Upper lobe of right lung (tissue), 1 donor: ENCODE data around the gene GTPBP8. TPM values are rescaled to one million over a fixed set of nuclear protein-coding genes. Genes with fewer than 3 reads are reported as not detected.
A peak's percentile ranks its signal among the peaks of the same experiment; 100 is the strongest.

Experiments
- ATAC-seq: fragments of 200-7000 bp; cut with Tn5 transposase; one replicate; pipeline ENCODE4 v1.9.1; 2020; ENCODE audit warnings: mild to moderate bottlenecking, moderate library complexity
- DNase-seq: peaks from one replicate; pipeline ENCODE4 v3.0.0-alpha.2; 2020
- H3K27ac ChIP-seq: fragments of 200-600 bp; one replicate; pipeline ENCODE4 v1.8.0; 2022
- H3K27me3 ChIP-seq: fragments of 200-600 bp; one replicate; pipeline ENCODE4 v1.8.0; 2022; ENCODE audit warnings: mild to moderate bottlenecking
- H3K36me3 ChIP-seq: fragments of 200-600 bp; one replicate; pipeline ENCODE4 v1.8.0; 2022
- H3K4me1 ChIP-seq: fragments of 200-600 bp; one replicate; pipeline ENCODE4 v1.8.0; 2022
- H3K4me3 ChIP-seq: fragments of 200-600 bp; one replicate; pipeline ENCODE4 v1.8.0; 2022; ENCODE audit warnings: mild to moderate bottlenecking
- H3K9me3 ChIP-seq: fragments of 200-600 bp; one replicate; pipeline ENCODE4 v1.8.0; 2022
- CTCF ChIP-seq: fragments of 200-600 bp; IDR thresholded peaks from one replicate; pipeline ENCODE4 v1.8.0; 2022; ENCODE audit warnings: antibody characterized with exemption
- intact Hi-C: fragments of 100-400 bp; cut with DNase I; formaldehyde crosslinking; loops from one replicate; pipeline ENCODE4 v1.11.0; 2022
- total RNA-seq: library from RNA; stranded (reverse); fragmentation: NEBNext Ultra II Directional; extraction: Animal tissue kit (Norgen Biotek cat#: 25700); gene quantifications from one replicate; pipeline ENCODE4 v1.2.1, GENCODE V29; 2021
- donor health status: DM: no; HTN: yes; CAD: no; lungs with severe emphysema.

The GTPBP8 gene
- total RNA-seq, 1 donor from 2014 or later: 12.3 TPM

GRCh38 chr3:112973325-112974177, 17.2 kb upstream of the GTPBP8 start:
- no peak for DNase-seq
- intact Hi-C loops: loop anchor here (10.0 kb wide), 1 partner anchor 329 kb away; the partner anchor contains the start of gene CCDC80

GRCh38 chr3:112974178-112974517, 16.6 kb upstream of the GTPBP8 start:
- no peak overlapping the region for H3K27ac ChIP-seq
- H3K36me3 ChIP-seq: no peaks in the 10 kb centered on the region
- TF ChIP-seq CTCF: no peak
- H3K27me3 ChIP-seq: no peaks in the 10 kb centered on the region
- intact Hi-C loops: loop anchor here (10.0 kb wide), 1 partner anchor 329 kb away; the partner anchor contains the start of gene CCDC80
- H3K4me3 ChIP-seq: peak overlapping the region; percentile 25
- peaks cover 7% of the 10 kb centered on the region for H3K4me1 ChIP-seq
- no peak for DNase-seq
- no peak for ATAC-seq
- no peaks in the 10 kb centered on the region for H3K9me3 ChIP-seq

More at GRCh38 chr3:112973325-112974177, 17.2 kb upstream of the GTPBP8 start:
- H3K4me3 ChIP-seq: peak overlapping the region; percentile 25
- no peak overlapping the region for H3K27ac ChIP-seq
- peaks cover 7% of the 10 kb centered on the region for H3K4me1 ChIP-seq
- no peak for TF ChIP-seq CTCF
- H3K27me3 ChIP-seq: no peaks in the 10 kb centered on the region
- no peaks in the 10 kb centered on the region for H3K9me3 ChIP-seq
- H3K36me3 ChIP-seq: no peaks in the 10 kb centered on the region
- ATAC-seq: peak; percentile 65

GRCh38 chr3:112974894-112975293, 15.9 kb upstream of the GTPBP8 start, which contains the start of gene CD200R1:
CD200R1 (minus strand) TSS chr3:112975103; CDS start chr3:112974857, 246 bp downstream.
- H3K4me1 ChIP-seq: peaks cover 7% of the 10 kb centered on the region
- no peaks in the 10 kb centered on the region for H3K36me3 ChIP-seq
- peak within 1 kb of the TSS; percentile 20 for H3K27ac ChIP-seq
- DNase-seq: no peak
- no peak for TF ChIP-seq CTCF
- H3K27me3 ChIP-seq: no peaks in the 10 kb centered on the region
- no peak for ATAC-seq
- H3K4me3 ChIP-seq: peak within 1 kb of the TSS; percentile 25
- no peaks in the 10 kb centered on the region for H3K9me3 ChIP-seq
- intact Hi-C loops: loop anchor here (10.0 kb wide), 1 partner anchor 330 kb away; the partner anchor contains the start of gene CCDC80

- Histone ChIP-seq H3K36me3 (no peaks in the 10 kb centered on the region), H3K4me1 (peaks cover 7% of the 10 kb centered on the region), H3K27me3 (no peaks in the 10 kb centered on the region), H3K27ac (no peak overlapping the region), H3K4me3 (no peak overlapping the region), H3K9me3 (no peaks in the 10 kb centered on the region)
- intact Hi-C loops: loop anchor here (10.0 kb wide), 1 partner anchor 331 kb away; the partner anchor contains the start of gene CCDC80
- ATAC-seq (no peak), DNase-seq (no peak)
- TF ChIP-seq CTCF: no peak
Measured at GRCh38 chr3:112976001-112976400, 14.8 kb upstream of the GTPBP8 start.

GRCh38 chr3:112976953-112977352, 13.8 kb upstream of the GTPBP8 start:
- H3K4me1 ChIP-seq: peaks cover 7% of the 10 kb centered on the region
- TF ChIP-seq CTCF: no peak
- no peak overlapping the region for H3K27ac ChIP-seq
- H3K27me3 ChIP-seq: no peaks in the 10 kb centered on the region
- DNase-seq (no peak), ATAC-seq (no peak)
- intact Hi-C loops: loop anchor here (10.0 kb wide), 1 partner anchor 332 kb away; the partner anchor contains the start of gene CCDC80
- no peaks in the 10 kb centered on the region for H3K36me3 ChIP-seq
- no peak overlapping the region for H3K4me3 ChIP-seq
- H3K9me3 ChIP-seq: no peaks in the 10 kb centered on the region
